ENCODE measurements around the gene LSAMP. TPM values are rescaled to one million over a fixed set of nuclear protein-coding genes. Genes with fewer than 3 reads are reported as not detected.

LSAMP gene
- total and polyA plus RNA-seq, 2 of the 4 experiments (the other 2 are of a cell fraction), result 7.9 to 8.0 TPM

GRCh38 chr3:115788921-115789470 lies 656.3 kb downstream of the LSAMP start:
- Histone ChIP-seq H3K18ac (ENCODE audit: low read depth, low read length) (peak overlapping the region; percentile 97), H3K14ac (replicated peaks; ENCODE audit: low read depth, low read length) (peak overlapping the region; percentile 69; the same call in 1 of the 2 replicates), H3K27me3 (ENCODE audit: control insufficient read depth, insufficient read depth, low read length) (no peaks in the 10 kb centered on the region), H3K27ac (ENCODE audit: insufficient read depth, low read length) (peak overlapping the region; percentile 68), H3K56ac (ENCODE audit: extremely low read depth, insufficient read depth, low read length) (peak overlapping the region; percentile 62), H3K36me3 (ENCODE audit: control insufficient read depth, insufficient read depth, low read length) (no peaks in the 10 kb centered on the region), H3K9ac (ENCODE audit: low read depth, low read length) (no peak overlapping the region), H3K4me1 (ENCODE audit: control insufficient read depth, insufficient read depth, low read length) (peaks cover 20% of the 10 kb centered on the region), H3K9me1 (ENCODE audit: insufficient read depth, low read length) (peaks cover 3% of the 10 kb centered on the region; the same call in 1 of the 2 replicates), H3K4me3 (ENCODE audit: insufficient read depth, low read depth, low read length) (no peak overlapping the region), H2AFZ (replicated peaks; ENCODE audit: low read length, poor library complexity) (no peak overlapping the region), H4K91ac (ENCODE audit: insufficient read depth, low read depth, low read length) (peak overlapping the region; percentile 89), H2BK20ac (ENCODE audit: low read depth, low read length) (peak overlapping the region; percentile 97), H3K4ac (ENCODE audit: low read depth, low read length) (peak overlapping the region; percentile 96), H2BK5ac (ENCODE audit: low read depth, low read length, poor library complexity, severe bottlenecking) (peak overlapping the region; percentile 94), H3K23ac (ENCODE audit: low read depth, low read length) (peak overlapping the region; percentile 52; the same call in 1 of the 2 replicates), H3K4me2 (ENCODE audit: low read depth, low read length) (peak overlapping the region; percentile 61; the same call in 1 of the 2 replicates), H2AK5ac (ENCODE audit: low read depth, low read length) (0 out of 2 replicates have a peak overlapping the region, but pooled peaks have one; percentile 18), H2BK120ac (ENCODE audit: low read depth, low read length) (peak overlapping the region; percentile 93), H3K79me1 (ENCODE audit: low read depth in 1 of 2, low read length in 2 of 2) (no peaks in the 10 kb centered on the region), H4K5ac (ENCODE audit: low read depth, low read length) (peak overlapping the region; percentile 61; the same call in 1 of the 2 replicates), H3K9me3 (ENCODE audit: control insufficient read depth, insufficient read depth, low read length) (no peaks in the 10 kb centered on the region; the same call in 1 of the 2 replicates), H2BK15ac (ENCODE audit: low read depth, low read length) (peak overlapping the region; percentile 95; the same call in 2 of the 3 replicates), H4K8ac (ENCODE audit: low read depth in 2 of 2, low read length in 2 of 2) (peak overlapping the region; percentile 70 to 83; a peak in 3 of 4 replicates), H4K20me1 (ENCODE audit: insufficient read depth, low read length) (no peaks in the 10 kb centered on the region), H2AK9ac (replicated peaks; ENCODE audit: low read depth, low read length, poor library complexity) (no peak overlapping the region)
- ChIA-PET CTCF (interaction anchor here (0.6 to 1.9 kb wide), 3 partner anchors 26 to 572 kb away, joined by 3 to 5 read pairs (median 4); no protein-coding TSS in a partner anchor), POLR2A (ENCODE audit: unreplicated experiment) (no interaction called here)
- TF ChIP-seq POLR2A (IDR thresholded peaks at IDR 0.05; ENCODE audit: low read depth, low read length) (no peak), CEBPB (IDR thresholded peaks at IDR 0.05; ENCODE audit: low read depth, low read length) (peak; percentile 82), SMC3 (IDR thresholded peaks at IDR 0.05; ENCODE audit: low read depth, low read length) (no peak), RAD21 (IDR thresholded peaks at IDR 0.05; ENCODE audit: low read length) (no peak), FOS (IDR thresholded peaks at IDR 0.05; ENCODE audit: low read depth, low read length) (peak; percentile 34; the same call in 1 of the 2 replicates), NFE2L2 (IDR thresholded peaks at IDR 0.05; ENCODE audit: low read depth, low read length) (no peak), CHD1 (IDR thresholded peaks at IDR 0.05; ENCODE audit: low read depth, low read length) (no peak), RFX5 (IDR thresholded peaks at IDR 0.05; ENCODE audit: low read depth, low read length) (no peak), MAFK (IDR thresholded peaks at IDR 0.05; ENCODE audit: low read depth, low read length) (peak; percentile 46; the same call in 1 of the 2 replicates), RCOR1 (IDR thresholded peaks at IDR 0.05; ENCODE audit: insufficient replicate concordance, low read length) (peak; percentile 62)
- TF ChIP-seq, protein P1, sequence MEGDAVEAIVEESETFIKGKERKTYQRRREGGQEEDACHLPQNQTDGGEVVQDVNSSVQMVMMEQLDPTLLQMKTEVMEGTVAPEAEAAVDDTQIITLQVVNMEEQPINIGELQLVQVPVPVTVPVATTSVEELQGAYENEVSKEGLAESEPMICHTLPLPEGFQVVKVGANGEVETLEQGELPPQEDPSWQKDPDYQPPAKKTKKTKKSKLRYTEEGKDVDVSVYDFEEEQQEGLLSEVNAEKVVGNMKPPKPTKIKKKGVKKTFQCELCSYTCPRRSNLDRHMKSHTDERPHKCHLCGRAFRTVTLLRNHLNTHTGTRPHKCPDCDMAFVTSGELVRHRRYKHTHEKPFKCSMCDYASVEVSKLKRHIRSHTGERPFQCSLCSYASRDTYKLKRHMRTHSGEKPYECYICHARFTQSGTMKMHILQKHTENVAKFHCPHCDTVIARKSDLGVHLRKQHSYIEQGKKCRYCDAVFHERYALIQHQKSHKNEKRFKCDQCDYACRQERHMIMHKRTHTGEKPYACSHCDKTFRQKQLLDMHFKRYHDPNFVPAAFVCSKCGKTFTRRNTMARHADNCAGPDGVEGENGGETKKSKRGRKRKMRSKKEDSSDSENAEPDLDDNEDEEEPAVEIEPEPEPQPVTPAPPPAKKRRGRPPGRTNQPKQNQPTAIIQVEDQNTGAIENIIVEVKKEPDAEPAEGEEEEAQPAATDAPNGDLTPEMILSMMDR (conservative IDR thresholded peaks at IDR 0.05; ENCODE audit: low read depth, low read length), result no peak
- peak; percentile 10 for ATAC-seq (ENCODE audit: low read depth)
- peak; percentile 92 for DNase-seq
- in situ Hi-C loops (cut with MboI; ENCODE audit: low sequenced_read_pairs), result no loop called here
- WGBS, 2 experiments (ENCODE audit: extremely low coverage in 2 of 2, insufficient read length in 1 of 2), result no CpG with 5 or more reads among the region's 4 CpGs
- dilution Hi-C loops (cut with HindIII; ENCODE audit: low sequenced_read_pairs, unreplicated experiment), result no loop called here
- intact Hi-C loops (cut with micrococcal nuclease), result loop anchor here (10.0 kb wide), 3 partner anchors 274 to 744 kb away; no protein-coding TSS in a partner anchor
- no TSS peak for BruUV-seq (replicated peaks)
